GM21529 (cell line): Measurements from ENCODE around the gene ANP32E.

Experiments used
- ATAC-seq: cut with Tn5 transposase; IDR thresholded peaks from one replicate; pipeline ENCODE4 v1.9.1; 2021; ENCODE audit not compliant: unreplicated experiment

The ANP32E gene

DNA sequence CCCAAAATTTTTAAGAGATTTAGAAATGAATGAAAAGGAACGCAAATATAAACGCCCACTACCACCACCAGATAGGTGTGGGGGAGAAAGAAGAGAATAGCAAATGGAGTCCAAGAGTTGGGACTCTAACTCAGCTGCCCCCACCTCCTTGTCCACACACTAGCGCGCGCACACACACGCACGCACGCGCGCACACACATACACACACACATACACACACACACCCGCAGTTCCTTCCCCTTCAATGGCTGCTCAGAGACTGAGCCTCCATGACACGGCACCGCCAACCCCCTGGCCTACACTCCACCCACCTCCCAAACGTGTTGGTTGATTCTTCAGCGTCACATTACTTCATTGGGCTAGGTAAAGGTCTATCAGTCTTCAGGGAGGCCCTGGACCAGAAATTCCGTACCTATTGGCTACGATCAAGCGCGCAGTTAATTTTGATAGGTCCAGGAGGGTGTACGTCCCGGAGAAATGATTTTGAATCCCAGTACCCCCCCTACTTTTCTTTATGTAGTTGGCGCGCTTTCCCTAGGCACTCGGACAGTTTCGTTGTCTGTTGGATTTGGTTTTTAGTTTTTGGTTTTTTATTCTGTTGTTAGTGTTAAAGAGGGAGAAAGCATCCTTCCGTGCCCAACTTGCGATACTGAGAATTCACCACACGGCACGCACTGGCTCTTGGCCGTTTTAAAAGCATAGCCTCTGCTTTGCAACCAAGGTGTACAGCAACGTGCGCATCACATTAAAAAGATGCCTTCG, at the start of gene ANP32E:
ANP32E (minus strand) TSS at position 261 of the 762 bp plus-strand sequence. CDS start 326 bp downstream, outside the sequence.
- peak; percentile 78 for ATAC-seq

DNA sequence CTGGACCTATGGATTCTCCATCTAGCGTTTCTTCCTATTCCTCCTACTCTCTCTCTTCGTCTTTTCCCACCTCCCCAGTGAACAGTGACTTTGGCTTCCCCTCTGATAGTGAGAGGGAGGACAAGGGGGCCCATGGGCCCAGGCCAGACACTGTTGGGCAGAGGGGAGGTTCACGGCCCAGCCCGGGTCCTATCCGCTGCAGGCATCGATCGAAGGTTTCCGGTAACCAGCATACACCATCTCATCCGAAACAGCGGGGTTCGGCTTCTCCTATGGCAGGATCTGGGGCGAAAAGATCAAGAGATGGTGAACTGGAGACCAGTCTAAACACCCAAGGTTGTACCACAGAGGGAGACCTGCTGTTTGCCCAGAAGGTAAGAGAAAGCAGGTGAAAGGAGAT, 47.3 kb upstream of the ANP32E start:
- no peak for ATAC-seq

- ATAC-seq, result no peak
Measured at GRCh38 chr1:150282558-150282958, 46.6 kb upstream of the ANP32E start.

GRCh38 chr1:150281758-150282557, 46.0 kb upstream of the ANP32E start, which contains the start of gene CIART:
CIART (plus strand) TSS chr1:150282554; CDS start chr1:150283268, 714 bp downstream.
- no peak for ATAC-seq

GRCh38 chr1:150281221-150281757, 45.4 kb upstream of the ANP32E start:
- ATAC-seq, result no peak

DNA sequence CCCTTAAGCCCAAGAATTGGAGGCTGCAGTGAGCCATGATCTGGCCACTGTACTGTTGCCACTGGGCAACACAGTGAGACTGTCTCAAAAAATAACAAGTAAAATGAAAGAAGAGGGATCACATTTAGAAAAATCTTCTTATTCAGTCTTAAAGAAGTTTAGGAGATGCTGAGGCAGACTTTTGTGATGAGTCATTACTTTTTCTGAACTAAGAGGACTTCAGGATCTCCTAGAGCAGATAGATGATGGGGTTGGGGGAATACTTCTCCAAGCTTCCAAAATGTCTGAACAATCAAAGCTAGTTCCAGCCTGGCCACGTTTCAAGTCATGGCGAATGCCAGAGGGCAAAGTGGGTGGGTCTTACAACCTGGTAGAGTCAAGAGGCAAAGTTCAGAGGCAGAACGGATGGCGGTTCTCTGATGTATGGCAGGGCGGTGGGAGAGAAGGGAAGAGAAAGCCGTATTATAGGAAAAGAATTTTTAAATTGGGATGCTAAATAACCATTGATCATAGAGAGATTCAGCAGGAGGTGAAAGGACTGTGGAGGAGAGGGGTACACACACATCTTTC, 44.3 kb upstream of the ANP32E start:
- ATAC-seq, result no peak

DNA sequence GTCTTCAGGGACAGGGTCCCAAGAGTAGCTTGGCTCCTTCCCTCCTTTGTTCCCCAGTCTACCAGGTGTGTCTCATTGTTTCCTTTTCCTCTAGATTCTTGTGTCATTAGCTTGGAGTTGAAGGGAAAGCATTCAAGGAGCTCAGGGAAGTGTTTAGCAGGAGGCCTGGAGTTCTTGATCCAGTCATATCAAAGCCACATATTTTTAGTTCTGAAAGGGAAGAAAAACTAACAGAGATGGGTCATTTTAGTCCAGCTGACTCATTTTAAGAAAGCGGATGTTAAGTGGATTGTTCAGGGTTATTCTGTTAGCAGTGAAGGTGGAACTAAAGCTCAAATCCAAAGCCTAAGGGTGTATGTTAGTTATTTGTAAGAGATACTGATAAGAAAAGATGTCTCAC, 37.4 kb upstream of the ANP32E start:
- no peak for ATAC-seq

GRCh38 chr1:150271291-150271959, 35.5 kb upstream of the ANP32E start:
- no peak for ATAC-seq

DNA sequence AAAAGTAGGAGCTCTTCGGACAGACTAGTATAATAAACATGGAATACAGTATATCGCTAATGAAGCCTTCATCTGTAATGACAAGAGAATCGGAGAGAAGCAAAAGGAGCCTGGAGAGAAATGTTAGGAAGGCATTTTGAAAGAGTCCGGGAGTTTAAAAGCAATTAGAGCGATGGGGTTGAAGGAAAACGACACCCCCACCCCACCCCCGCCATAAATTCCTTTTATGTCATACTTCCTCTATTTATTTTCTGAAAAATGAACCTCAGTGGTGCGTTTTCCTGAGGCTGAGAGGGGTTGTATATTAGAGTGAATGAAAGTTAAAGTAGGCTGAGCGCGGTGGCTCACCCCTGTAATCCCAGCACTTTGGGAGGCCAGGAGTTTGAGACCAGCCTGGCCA, 33.5 kb upstream of the ANP32E start:
- ATAC-seq, result no peak

- ATAC-seq, result peak; percentile 87
Measured at GRCh38 chr1:150268705-150269403, 32.9 kb upstream of the ANP32E start, which contains the start of gene APH1A. APH1A (minus strand) TSS chr1:150269016; CDS start chr1:150268810, 206 bp downstream.

DNA sequence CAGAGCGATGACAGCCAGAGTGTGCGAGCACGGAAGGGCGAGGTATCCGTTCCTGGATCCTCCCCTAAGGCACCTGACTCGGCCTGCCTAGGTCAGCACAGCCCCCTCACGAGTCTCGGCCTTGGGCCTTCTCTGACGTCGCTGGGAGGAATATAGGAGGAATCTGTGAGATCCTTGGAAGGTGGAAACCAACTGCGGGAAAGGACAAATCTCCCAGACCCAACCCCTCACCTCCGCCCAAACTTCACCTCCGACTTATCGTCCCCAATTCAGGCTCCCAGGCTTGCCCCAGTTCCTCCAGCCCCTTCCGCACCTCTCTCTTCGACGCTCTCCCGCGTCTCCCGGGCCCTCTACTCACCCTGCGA, 32.4 kb upstream of the ANP32E start:
- ATAC-seq, result peak; percentile 13

- ATAC-seq, result no peak
Measured at GRCh38 chr1:150267896-150268295, 32.0 kb upstream of the ANP32E start.

GRCh38 chr1:150263549-150263948, 27.6 kb upstream of the ANP32E start:
- no peak for ATAC-seq

DNA sequence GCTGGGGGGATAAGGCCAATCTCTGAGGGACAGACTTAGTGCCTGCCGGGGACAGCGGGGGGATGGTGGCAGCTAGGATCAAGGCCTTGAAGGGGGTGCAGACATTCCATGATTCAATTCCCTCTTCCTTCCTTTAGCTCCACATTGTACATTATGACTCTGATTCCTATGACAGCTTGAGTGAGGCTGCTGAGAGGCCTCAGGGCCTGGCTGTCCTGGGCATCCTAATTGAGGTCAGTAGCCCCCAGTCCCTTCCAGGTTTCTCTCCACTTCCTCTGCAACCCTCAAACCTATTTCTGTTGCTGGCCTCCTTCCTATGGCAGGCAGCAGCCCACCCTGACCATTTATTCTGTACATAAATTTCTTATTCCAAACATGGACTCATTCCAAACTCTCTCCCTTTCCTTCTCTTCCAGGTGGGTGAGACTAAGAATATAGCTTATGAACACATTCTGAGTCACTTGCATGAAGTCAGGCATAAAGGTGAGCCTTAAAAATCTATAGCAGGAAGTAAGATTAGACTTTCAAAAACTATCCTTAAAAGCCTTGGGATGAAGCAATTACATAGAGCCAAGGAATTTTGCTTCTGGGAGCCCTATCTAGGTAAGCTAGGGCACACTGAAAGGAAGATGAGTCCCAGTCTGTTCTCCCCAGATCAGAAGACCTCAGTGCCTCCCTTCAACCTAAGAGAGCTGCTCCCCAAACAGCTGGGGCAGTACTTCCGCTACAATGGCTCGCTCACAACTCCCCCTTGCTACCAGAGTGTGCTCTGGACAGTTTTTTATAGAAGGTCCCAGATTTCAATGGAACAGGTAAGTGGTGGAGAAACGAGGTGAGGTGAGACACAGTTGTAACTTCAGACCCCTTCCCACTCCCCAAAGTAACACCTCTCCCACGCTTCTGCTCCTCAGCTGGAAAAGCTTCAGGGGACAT, 26.7 kb upstream of the ANP32E start:
- ATAC-seq, result no peak

DNA sequence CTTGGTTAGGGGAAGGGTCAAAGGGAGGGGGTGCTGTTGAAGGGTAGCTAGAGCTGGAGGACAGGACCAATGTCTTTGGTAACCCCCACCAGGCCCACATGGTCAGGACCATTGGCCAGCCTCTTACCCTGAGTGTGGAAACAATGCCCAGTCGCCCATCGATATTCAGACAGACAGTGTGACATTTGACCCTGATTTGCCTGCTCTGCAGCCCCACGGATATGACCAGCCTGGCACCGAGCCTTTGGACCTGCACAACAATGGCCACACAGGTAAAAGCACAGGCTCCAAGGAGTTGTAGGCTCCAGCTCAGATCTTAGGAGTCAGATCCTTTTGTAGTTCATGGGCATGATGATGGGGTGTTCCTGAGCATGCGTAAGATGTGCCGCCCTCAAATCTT, 25.5 kb upstream of the ANP32E start:
- ATAC-seq, result no peak

- no peak for ATAC-seq
Measured at GRCh38 chr1:150259758-150260669, 24.1 kb upstream of the ANP32E start.

- ATAC-seq, result no peak
Measured at GRCh38 chr1:150259217-150259616, 23.3 kb upstream of the ANP32E start.
